HepG2 (cell line): ENCODE data around the gene MIDN. TPM values are rescaled to one million over a fixed set of nuclear protein-coding genes. Genes with fewer than 3 reads are reported as not detected.

ENCODE experiments used
- ATF7 ChIP-seq, 2 experiments: fragments of 450-650 bp in 1 of 2; sonication (generic) in 1 of 2; formaldehyde crosslinking in 1 of 2; IDR thresholded peaks; 2 replicates each; pipeline versions ENCODE4 v1.4.0 to v1.6.1; 2016 to 2020; ENCODE audit warnings: antibody characterized with exemption in 1 of 2, mild to moderate bottlenecking in 1 of 2, missing genetic modification reagents in 1 of 2
- CENPX ChIP-seq: sonication (generic); formaldehyde crosslinking; IDR thresholded peaks from 2 replicates; pipeline ENCODE4 v1.9.0; 2021; ENCODE audit warnings: mild to moderate bottlenecking, missing genetic modification reagents, moderate library complexity
- CREB1 ChIP-seq, 2 experiments: fragments of 450-650 bp in 1 of 2; IDR thresholded peaks; 2 replicates each; pipeline ENCODE4 v1.6.1; 2016 to 2017; ENCODE audit warnings: control low read depth in 1 of 2, mild to moderate bottlenecking in 1 of 2, missing compliant biosample characterization in 1 of 2, missing genetic modification characterization in 1 of 2
- MAFK ChIP-seq, 2 experiments: IDR thresholded peaks in 1 of 2; conservative IDR thresholded peaks in 1 of 2; 2 replicates each; pipeline ENCODE4 v1.6.1; 2011; ENCODE audit warnings: improper control_type of control experiment in 2 of 2, low read length in 2 of 2
- MNT ChIP-seq: fragments of 450-650 bp; IDR thresholded peaks from 2 replicates; pipeline ENCODE4 v1.6.1; 2016
- MTA1 ChIP-seq: sonication (generic); formaldehyde crosslinking; IDR thresholded peaks from 2 replicates; pipeline ENCODE4 v1.4.0; 2020; ENCODE audit warnings: missing genetic modification reagents, mild to moderate bottlenecking, borderline replicate concordance
- NFE2 ChIP-seq: sonication (generic); formaldehyde crosslinking; IDR thresholded peaks from 2 replicates; pipeline ENCODE4 v1.4.0; 2020; ENCODE audit warnings: missing genetic modification reagents
- NRL ChIP-seq: sonication (generic); formaldehyde crosslinking; IDR thresholded peaks from 2 replicates; pipeline ENCODE4 v1.5.0; 2020; ENCODE audit warnings: missing genetic modification reagents, mild to moderate bottlenecking, moderate library complexity, borderline replicate concordance
- PITX1 ChIP-seq: sonication (generic); formaldehyde crosslinking; IDR thresholded peaks from 2 replicates; pipeline ENCODE4 v1.5.1; 2020; ENCODE audit warnings: mild to moderate bottlenecking, missing genetic modification reagents
- THAP8 ChIP-seq: sonication (generic); formaldehyde crosslinking; IDR thresholded peaks from 2 replicates; pipeline ENCODE4 v1.5.1; 2020; ENCODE audit warnings: missing genetic modification reagents, mild to moderate bottlenecking, borderline replicate concordance
- ZBTB7A ChIP-seq: sonication (generic); formaldehyde crosslinking; IDR thresholded peaks from 2 replicates; pipeline ENCODE4 v1.8.0; 2022; ENCODE audit warnings: mild to moderate bottlenecking, missing genetic modification reagents
- ZNF142 ChIP-seq: sonication (generic); formaldehyde crosslinking; IDR thresholded peaks from 2 replicates; pipeline ENCODE4 v1.4.0; 2020; ENCODE audit warnings: missing genetic modification reagents
- ZNF18 ChIP-seq: sonication (generic); formaldehyde crosslinking; IDR thresholded peaks from 2 replicates; pipeline ENCODE4 v1.8.0; 2022; ENCODE audit warnings: mild to moderate bottlenecking, missing genetic modification reagents; ENCODE audit not compliant: insufficient replicate concordance
- ZNF205 ChIP-seq: IDR thresholded peaks from 2 replicates; pipeline ENCODE4 v1.6.1; 2018; ENCODE audit warnings: missing biosample characterization, missing genetic modification reagents
- ZNF292 ChIP-seq: sonication (generic); formaldehyde crosslinking; IDR thresholded peaks from 2 replicates; pipeline ENCODE4 v1.8.1; 2022; ENCODE audit warnings: mild to moderate bottlenecking, low read depth, missing genetic modification reagents, borderline replicate concordance
- ZNF607 ChIP-seq: sonication (generic); formaldehyde crosslinking; IDR thresholded peaks from 2 replicates; pipeline ENCODE4 v1.5.1; 2020; ENCODE audit warnings: missing genetic modification reagents, mild to moderate bottlenecking, borderline replicate concordance
- ZNF747 ChIP-seq: sonication (generic); formaldehyde crosslinking; IDR thresholded peaks from 2 replicates; pipeline ENCODE4 v1.8.1; 2023; ENCODE audit warnings: missing genetic modification reagents, mild to moderate bottlenecking, borderline replicate concordance
- polyA plus RNA-seq, 8 experiments: library from polyadenylated mRNA; depleted of rRNA in 3 of 8; stranded (reverse) in 7 of 8; unstranded in 1 of 8; fragments of >200 nt; fragmentation: Illumina TruSeq in 4 of 8; extraction: Trizol in 4 of 8; gene quantifications; 2 replicates each; pipeline versions ENCODE4 v1.2.1 to v1.2.3, GENCODE V29; 2011 to 2016; ENCODE audit warnings: low read depth in 4 of 8, missing spikeins in 1 of 8, mixed read lengths in 1 of 8; ENCODE audit not compliant: insufficient read depth in 1 of 8
- total RNA-seq, 5 experiments: library from RNA; depleted of rRNA; stranded (reverse); fragments of >200 nt; fragmentation: Illumina TruSeq; extraction: Trizol; gene quantifications; 2 replicates each; pipeline ENCODE4 v1.2.3, GENCODE V29; 2016; ENCODE audit warnings: low read depth in 1 of 5

The MIDN gene
- total and polyA plus RNA-seq, 2 of the 13 experiments (the other 11 are each of a cell fraction or from before 2014, with no cell fraction given): 8.4 to 18.0 TPM

- TF ChIP-seq THAP8 (CRISPR knock-in tag): no peak
- no peak for TF ChIP-seq ATF7 (IDR thresholded peaks at IDR 0.05)
- no peak for TF ChIP-seq ATF7 (CRISPR knock-in tag; IDR thresholded peaks at IDR 0.05)
- TF ChIP-seq ZBTB7A (CRISPR knock-in tag): peak; percentile 86
- TF ChIP-seq NRL: peak; percentile 36; the same call in 1 of the 2 replicates
- TF ChIP-seq MTA1 (CRISPR knock-in tag): peak; percentile 82; the same call in 1 of the 2 replicates
- TF ChIP-seq ZNF18: peak; percentile 69
- no peak for TF ChIP-seq MNT
- TF ChIP-seq NFE2 (CRISPR knock-in tag): no peak
- TF ChIP-seq ZNF607 (CRISPR knock-in tag): no peak
- 0 out of 2 replicates have a peak, but pooled peaks have one; percentile 38 for TF ChIP-seq ZNF747 (CRISPR knock-in tag)
- TF ChIP-seq MAFK (conservative IDR thresholded peaks at IDR 0.05 in 1 of 2, IDR thresholded peaks at IDR 0.05 in 1 of 2; ENCODE audit: low read length in 2 of 2): no peak
- TF ChIP-seq ZNF292 (CRISPR knock-in tag): no peak
- TF ChIP-seq CREB1 (IDR thresholded peaks at IDR 0.05): no peak
- TF ChIP-seq CREB1 (CRISPR knock-in tag; IDR thresholded peaks at IDR 0.05): no peak
- TF ChIP-seq CENPX (CRISPR knock-in tag): no peak
- TF ChIP-seq ZNF205 (CRISPR knock-in tag): no peak
- no peak for TF ChIP-seq ZNF142
- TF ChIP-seq PITX1: peak; percentile 76; the same call in 1 of the 2 replicates
Measured at GRCh38 chr19:1283207-1283916, 35.0 kb downstream of the MIDN start (continued).
